ENCODE results near the gene P2RY8.
"Not testable (repeated sequence)": the region's sequence is repeated elsewhere in the genome, so short reads cannot be mapped to it uniquely, and the experiment has no call there.

P2RY8 gene

DNA sequence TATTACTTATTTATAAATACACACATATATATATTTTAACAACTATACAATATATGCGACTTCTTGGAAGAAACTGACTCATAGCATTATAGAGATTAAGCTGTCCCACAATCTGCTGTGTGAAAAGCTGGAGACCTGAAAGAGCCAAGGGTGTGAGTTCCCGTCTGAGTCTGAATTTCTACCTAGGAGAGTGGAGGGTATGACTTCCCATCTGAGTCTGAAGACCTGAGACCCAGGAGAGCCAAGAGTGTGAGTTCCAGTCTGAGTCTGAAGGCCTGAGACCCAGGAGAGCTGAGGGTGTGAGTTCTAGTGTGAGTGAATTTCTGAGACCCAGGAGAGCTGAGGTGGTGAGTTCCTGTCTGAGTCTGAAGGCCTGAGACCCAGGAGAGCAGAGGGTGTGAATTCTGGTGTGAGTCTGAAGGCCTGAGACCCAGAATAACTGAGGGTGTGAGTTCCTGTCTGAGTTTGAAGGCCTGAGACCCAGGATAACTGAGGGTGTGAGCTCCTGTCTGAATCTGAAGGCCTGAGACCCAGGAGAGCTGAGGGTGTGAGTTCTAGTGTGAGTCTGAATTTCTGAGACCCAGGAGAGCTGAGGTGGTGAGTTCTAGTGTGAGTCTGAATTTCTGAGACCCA, 8.9 kb upstream of the P2RY8 start:
- DNase-seq (ENCODE audit: low spot score), result no peak
- FAIRE-seq, result no peak

DNA sequence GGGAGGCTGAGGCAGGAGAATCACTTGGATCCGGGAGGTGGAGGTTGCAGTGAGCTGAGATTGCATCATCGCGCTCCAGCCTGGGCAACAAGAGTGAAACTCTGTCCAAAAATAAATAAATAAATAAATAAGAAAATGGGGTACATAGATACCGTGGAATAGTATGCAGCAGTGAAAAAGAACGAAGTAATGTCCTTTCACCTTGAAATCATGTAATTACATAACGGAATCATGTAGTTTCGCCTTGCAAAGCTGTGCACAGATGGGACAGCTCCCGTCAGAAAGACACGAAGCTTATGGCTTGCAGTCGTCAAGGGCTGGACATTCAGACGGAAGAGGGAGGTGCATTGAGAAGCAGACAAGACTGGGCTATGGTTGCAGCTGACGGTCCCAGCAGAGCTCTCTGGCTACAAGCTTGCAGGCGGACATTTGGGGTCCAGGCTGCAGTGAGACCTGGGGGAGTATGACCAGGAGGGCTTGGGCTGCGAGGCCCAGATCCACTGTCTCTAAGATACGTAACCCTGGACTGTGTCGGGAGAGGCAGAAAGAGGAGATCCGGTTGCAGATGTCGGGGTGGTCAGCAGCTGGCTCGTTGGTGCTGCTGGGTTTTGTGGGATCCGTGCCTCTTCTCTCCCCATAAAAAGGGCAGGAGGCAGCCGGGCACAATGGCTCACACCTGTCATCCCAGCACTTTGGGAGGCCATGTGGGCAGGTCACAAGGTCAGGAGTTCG, 6.2 kb upstream of the P2RY8 start:
- DNase-seq (ENCODE audit: low spot score), result no peak
- FAIRE-seq, result no peak

DNA sequence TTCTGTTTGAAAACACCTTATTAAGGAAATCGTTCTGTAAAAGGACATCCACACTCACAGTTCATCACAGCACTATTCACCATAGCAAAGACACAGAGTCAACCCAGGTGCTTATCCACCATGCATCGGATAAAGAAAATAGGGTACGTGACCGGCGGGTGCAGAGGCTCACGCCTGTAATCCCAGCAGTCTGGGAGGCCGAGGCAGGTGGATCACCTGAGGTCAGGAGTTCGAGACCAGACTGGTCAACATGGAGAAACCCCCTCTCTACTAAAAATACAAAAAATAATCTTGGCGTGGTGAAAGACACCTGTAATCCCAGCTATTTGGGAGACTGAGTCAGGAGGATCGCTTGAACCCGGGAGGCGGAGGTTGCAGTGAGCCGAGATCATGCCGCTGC, 2.2 kb upstream of the P2RY8 start:
- FAIRE-seq; DNase-seq (ENCODE audit: low spot score): not testable (repeated sequence)

DNA sequence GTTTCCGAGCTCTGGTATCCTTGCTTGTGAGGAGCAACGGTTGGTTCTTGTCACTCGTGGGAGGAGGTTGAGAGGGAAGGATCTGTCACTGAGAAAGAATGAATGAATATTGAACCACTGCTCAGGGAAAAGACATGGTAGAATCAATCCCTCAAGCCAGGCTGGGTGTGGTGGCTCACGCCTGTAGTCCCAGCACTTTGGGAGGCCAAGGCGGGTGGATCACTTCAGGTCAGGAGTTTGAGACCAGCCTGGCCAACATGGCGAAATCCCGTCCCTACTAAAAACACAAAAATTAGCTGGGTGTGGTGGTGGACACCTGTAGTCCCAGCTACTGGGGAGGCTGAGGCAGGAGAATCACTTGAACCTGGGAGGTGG, 718 bp upstream of the P2RY8 start:
- not testable (repeated sequence) for FAIRE-seq; DNase-seq (ENCODE audit: low spot score)

DNA sequence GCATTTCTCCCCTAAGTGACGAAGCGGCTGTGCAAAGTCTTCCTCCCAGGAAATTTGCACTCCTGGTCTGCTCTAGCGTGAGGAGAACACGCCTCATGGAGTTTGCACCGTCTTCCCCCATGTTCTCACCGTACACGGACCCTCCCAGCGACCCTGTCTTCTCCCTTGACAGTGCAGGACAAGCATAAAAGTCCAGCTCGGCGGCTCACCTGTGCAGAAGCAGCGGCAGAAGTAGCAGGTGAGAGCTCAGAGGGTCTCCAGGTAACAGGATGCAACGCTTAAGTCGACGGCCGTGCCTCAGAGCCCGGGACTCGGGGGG, 314 bp downstream of the P2RY8 start:
- no peak for FAIRE-seq
- DNase-seq (ENCODE audit: low spot score), result no peak

DNA sequence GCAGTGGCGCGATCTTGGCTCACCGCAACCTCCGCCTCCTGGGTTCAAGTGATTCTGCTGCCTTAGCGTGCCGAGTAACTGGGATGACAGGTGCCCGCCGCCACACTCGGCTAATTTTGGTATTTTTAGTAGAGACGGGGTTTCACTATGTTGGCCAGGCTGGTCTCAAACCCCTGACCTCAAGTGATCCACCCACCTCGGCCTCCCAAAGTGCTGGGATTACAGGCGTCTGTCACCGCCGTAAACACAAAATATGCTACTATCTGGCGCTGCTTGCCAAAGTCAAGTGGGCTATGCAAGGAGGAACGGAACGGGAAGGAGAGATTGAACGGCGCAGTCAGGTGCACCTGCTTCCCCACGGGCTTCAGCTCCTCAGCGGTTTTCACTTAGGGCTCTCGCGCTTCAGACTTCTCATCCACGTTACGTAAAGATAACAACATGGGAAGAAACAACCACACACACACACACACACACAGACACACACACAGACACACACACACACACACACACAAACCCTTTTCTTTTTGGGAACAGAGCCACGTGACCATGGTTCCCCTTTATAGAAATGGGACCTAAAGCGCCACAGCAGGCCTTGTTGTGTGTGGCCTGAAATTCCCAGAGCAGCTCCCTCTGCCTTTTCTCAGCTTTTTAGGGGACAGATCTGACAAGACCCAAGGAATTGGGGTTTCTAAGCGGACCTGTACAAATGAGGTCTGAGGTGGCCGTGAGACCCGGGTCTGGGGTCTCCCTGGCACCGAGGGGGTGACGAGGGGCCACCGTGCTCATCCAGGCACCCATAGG, 1.5 kb downstream of the P2RY8 start:
- no peak for FAIRE-seq
- DNase-seq (ENCODE audit: low spot score), result no peak

DNA sequence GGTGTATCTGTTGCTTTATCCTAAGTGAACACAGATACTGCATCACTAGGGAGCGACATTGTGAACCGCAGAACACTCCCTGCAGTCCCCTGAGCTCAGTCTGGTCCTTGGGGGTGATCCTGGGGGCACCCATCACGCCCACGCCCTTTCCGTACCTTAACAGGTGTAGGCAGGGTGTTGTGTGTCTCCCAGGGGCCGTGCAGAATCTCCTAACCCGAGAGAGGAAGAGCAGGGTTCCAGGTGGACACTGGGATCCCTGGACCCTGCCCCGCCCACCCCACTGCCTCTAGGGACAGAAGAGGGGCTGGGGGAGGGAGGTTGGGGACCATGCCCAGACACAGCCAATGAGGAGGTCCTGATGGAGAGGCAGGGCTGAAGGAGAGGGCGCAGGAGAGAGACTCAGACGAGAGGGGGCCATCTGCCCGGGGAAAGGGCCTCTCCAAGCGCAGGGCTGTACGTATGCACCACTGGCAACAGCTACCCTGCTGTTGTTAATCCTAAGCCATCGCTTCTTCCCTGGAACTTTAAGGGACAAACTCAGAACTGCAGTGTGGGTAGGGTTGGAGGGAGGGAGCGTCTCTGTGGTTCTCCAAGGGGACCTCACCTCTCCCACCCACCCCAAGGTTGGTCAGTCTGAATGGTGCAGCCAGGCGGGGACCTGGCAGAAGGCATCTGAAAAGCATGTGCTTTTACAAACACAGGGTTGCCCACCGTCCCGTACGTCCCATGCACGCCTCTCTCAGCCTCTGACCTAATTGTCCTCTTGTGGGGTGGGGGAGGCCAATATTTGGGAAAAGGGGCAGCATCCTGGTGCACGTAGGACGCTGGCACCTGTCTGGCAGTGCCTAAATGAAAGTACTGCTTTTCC, 2.5 kb downstream of the P2RY8 start:
- no peak for FAIRE-seq
- no peak for DNase-seq (ENCODE audit: low spot score)

DNA sequence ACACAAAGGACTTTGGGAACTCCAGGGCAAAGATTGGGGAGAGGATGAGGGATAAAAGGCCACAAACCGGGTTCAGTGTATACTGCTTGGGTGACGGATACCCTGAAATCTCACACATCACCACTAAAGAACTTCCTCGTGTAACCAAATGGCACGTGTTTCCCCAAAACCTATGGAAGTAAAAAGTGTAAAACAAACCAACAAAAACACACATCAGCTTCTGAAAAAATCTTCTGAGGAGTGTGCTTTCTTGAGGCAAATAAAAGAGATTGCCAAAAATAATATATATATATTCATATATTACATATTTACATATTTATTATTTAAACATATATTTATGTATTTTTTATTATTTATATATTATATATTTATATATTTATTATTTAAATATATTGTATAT, 3.9 kb downstream of the P2RY8 start:
- DNase-seq (ENCODE audit: low spot score) (no peak), FAIRE-seq (no peak)

DNA sequence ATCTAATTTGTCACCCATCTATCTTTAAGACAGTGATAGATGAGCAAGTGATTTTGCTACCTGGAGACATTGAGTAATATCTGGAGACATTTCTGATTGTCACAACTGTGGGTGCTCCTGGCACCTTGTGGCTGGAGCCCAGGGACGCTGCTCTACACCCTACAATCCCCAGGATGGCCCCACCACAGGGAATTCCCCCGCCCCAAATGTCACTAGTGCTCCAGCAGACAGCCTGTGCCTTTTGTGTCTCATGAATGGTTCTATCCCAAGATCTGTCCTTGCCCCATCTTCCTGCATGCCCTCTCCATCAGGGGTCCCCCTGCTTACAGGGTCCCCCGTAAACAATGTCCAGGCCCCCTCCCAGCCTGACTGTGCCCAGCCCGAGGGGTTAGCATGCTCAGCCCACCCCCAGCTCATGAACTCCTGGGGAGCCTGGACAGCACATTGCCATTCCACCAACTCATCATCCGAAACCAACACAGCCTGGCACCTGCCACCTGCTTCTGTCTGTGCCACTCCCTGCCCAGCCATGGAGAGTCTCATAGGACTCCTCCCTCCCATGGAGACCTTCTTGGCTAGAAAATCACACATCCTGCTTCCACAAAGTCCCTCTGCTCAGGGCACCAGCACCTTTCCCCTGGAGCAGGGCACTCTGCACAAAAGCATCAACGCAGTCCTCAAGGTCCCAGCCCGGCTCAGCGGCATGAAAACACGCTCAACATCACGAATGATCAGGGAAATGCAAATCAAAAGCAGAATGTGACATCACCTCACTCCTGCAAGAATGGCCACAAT, 5.7 kb downstream of the P2RY8 start:
- no peak for FAIRE-seq
- DNase-seq (ENCODE audit: low spot score), result no peak

DNA sequence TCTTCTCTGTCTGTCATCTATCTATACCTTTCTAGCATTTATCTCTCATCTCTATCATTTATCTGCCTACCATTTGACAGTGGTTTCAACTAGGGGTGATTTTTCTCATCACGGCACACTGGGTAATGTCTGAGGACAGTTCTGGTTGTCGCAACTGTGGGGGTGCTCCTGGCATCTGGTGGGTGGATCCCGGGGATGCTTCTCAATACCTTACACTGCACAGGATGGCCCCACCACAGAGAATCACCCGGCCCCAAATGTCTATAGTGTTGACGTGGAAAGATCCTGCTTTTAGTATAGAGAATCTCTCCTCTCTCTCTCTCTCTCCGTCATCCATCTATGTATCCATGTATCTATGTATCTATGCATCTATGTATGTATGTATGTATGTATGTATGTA, 7.2 kb downstream of the P2RY8 start:
- DNase-seq (ENCODE audit: low spot score) (no peak), FAIRE-seq (no peak)

DNA sequence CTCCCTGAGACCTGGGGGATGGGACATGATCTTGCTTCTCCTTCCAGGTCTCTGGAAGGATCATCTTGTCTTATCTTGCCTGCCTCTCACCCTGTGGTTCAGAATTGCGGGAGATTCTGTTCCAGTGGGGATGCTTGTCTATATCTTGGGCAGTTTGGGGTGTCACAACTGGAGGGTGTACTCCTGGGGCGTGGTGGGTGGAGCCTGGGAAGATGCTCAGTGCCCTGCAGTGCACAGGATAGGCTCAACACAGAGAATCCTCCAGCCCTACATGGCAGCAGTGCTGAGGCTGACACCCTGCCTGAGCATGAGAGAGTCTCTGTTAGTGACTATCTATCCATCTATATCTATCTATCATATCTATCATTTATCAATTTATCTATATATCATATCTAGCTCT, 7.7 kb downstream of the P2RY8 start:
- DNase-seq (ENCODE audit: low spot score) (no peak), FAIRE-seq (no peak)

DNA sequence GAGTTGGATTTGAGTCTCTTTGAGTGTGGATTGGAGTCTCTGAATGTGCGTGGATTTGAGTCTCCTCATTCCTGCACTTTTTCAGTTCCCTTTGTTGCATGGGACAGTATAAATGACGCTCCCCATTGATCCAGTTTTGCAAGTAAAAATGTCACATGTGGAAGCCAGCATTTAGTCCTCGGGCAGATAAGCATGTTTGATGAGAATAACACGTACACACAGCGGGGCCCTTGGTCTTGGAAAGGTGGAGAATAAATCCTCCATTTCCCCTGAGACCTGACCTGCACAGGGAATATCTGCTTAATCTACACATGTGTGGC, 8.1 kb downstream of the P2RY8 start:
- FAIRE-seq (no peak), DNase-seq (ENCODE audit: low spot score) (no peak)

DNA sequence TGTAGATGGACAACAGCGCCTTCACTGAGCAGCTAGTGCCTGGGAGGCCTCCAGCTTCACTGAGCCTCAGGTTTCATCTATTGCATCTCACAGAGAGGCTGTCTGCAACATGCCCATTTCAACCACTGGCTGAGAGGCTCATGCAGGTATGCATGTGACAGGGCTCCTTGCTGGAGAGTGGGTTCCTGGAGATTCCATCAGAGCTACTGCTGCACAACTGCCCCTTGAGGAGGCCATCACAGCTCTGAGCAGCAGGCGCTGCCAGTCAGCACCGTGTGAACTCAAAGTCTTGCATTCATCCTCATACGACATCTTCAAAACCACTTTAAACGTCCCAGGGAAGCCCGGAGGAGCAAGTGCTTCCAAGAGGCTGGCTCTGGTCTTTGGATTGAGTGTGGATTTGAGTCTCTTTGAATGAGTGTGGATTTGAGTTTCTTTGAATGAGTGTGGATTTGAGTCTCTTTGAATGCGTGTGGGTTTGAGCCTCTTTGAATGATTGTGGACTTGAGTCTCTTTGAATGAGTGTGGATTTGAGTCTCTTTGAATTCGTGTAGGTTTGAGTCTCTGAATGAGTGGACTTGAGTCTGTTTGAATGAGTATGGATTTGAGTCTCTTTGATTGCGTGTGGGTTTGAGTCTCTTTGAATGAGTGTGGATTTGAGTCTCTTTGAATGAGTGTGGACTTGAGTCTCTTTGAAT, 8.7 kb downstream of the P2RY8 start:
- FAIRE-seq (no peak), DNase-seq (ENCODE audit: low spot score) (no peak)

DNA sequence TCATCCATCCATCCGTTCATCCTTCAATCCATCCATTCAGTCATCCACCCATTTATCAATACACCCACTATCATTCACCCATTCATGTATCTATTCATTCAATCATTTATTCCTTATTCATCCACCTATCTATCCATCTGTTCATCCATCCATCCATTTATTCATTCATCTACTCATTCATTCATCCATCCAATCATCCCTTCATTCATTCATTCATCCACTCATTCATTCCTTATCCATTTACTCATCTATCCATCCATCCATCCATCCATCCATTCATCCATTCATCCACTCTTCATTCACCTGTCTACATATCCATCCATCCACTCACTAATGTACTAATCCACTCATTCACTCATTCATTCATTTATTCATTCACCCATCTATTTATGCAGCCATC, 9.5 kb downstream of the P2RY8 start:
- FAIRE-seq (no peak), DNase-seq (ENCODE audit: low spot score) (no peak)

DNA sequence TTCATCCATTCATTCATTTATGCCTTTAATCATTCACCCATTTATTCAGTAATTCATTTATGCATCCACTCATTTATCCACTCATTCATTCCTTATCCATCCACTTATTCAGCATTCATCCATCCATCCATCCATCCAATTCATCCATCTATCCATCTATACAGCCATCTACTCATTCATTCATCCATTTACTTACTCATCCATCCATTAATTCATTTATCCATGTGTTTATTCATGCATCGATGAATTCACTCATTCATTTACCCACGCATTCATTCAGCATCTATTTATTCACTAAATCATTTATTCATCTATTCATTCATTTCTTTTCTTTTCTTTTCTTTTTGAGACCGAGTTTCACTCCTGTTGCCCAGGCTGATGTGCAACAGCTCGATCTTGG, 10.4 kb downstream of the P2RY8 start:
- FAIRE-seq, result no peak
- no peak for DNase-seq (ENCODE audit: low spot score)

DNA sequence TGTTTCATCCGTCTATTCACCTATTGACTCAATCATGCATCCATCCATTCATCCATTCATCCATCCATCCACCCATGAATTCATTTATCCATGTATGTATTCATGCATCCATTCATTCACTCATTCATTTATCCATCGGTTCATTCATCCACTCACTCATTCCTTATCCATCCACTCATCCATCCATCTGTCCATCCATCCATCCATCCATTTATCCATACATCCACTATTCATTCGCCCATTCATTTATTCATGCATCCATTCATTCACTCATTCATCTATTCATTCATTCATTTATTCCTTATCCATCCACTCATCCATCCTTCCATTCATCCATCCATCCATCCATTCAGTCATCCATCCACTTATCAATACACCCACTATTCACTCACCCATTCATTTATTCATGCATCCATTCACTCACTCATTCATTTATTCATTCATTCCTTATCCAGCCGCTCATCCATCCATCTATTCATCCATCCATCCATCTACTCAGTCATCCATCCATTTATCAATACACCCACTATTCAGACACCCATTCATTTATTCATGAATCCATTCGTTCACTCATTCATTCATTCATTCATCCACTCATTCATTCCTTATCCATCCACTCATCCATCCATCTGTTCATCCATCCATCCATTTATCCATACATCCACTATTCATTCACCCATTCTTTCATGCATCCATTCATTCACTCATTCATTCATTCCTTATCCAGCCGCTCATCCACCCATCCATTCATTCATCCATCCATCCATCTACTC, 11.2 kb downstream of the P2RY8 start:
- FAIRE-seq (no peak), DNase-seq (ENCODE audit: low spot score) (no peak)

DNA sequence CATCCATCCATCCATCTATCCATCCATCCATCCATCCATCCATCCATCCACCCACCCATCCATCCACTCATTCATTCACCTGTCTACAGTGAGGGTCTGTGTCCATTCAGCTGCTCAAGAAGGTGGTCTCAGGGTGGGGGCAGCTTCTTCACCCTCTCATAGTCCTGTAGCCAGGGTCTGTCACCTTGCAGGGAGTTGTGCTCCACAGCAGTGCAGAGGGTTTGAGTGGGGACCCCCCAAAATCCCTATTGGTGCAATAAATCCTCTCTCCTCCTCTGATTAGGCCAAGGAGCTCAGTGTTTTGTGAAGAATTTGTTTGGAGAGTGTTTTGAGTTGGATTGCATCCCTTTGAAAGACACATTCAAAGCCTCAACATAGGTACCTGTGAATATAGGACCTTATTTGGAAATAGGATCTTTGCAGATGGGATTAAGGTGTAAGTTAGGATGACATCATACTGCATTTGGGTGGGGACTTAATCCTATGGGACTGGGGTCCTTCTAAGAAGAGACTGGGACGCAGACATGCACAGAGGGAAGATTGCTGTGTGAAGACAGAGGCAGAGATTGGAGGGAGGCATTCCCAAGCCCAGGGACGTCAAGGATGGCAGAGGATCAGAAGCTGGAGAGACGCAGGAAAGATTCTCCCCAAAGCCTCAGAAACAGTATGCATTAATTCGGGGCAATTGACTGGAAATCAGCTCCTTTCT, 12.0 kb downstream of the P2RY8 start:
- no peak for FAIRE-seq
- DNase-seq (ENCODE audit: low spot score), result no peak

DNA sequence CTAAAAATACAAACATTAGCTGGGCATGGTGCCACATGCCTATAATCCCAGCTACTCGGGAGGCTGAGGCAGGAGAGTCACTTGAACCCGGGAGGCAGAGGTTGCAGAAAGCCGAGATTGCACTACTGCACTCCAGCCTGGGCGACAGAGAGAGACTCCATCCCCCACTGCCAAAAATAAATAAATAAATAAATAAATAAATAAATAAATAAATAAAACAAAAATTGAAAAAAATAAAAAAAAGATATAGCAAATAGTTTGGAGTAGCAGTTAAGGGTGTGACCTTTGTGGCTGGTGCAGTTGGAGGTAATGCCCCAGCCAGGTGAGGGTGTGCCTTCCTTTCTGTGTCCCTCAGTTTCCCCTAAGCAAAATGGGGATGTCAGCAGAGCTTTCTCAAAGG, 14.1 kb downstream of the P2RY8 start:
- not testable (repeated sequence) for DNase-seq (ENCODE audit: low spot score); FAIRE-seq

DNA sequence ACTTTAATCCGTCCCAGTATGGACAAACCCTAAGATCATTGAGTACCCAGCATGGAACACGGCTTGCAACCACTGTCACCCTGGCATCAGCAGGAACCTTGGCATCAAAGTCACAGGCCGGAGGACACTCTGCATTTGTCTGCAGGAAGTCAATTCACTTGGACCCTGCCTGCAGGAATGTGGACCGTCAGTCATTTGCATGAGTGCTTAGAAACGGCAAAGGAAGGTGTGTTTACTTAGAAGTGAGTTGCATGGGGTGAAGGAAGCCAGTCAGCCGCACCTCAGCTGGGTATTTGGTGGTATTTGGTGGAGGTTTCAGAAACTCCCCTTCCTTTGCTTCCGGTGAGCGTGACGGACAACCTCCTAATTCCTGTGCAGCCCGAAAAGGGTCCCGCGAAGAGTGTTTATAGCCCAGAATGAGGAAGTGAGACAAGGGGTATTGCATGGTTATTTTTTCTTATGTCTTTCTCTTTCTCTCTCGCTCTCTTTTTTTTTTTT, 15.5 kb downstream of the P2RY8 start:
- FAIRE-seq (no peak), DNase-seq (ENCODE audit: low spot score) (no peak)
